Skeletal muscle tissue (tissue), 4 donors: ENCODE data around the gene TRIM47. TPM values are rescaled to one million over a fixed set of nuclear protein-coding genes. Genes with fewer than 3 reads are reported as not detected.

Source experiments
- H3K27ac ChIP-seq: one replicate; pipeline ENCODE4 v1.7.0; 2013; ENCODE audit warnings: mild to moderate bottlenecking, low read depth, low read length, inconsistent platforms
- H3K27me3 ChIP-seq, 3 donors: one replicate each; pipeline ENCODE4 v1.7.0; 2013; ENCODE audit warnings: low read length in 3 of 3; ENCODE audit not compliant: control insufficient read depth in 3 of 3, insufficient read depth in 3 of 3
- H3K36me3 ChIP-seq, 3 donors: one replicate each; pipeline ENCODE4 v1.7.0; 2013; ENCODE audit warnings: low read length in 3 of 3; ENCODE audit not compliant: control insufficient read depth in 3 of 3, insufficient read depth in 3 of 3
- H3K4me1 ChIP-seq, 3 donors: one replicate each; pipeline ENCODE4 v1.7.0; 2013; ENCODE audit warnings: low read length in 3 of 3, mild to moderate bottlenecking in 3 of 3; ENCODE audit not compliant: control insufficient read depth in 3 of 3, insufficient read depth in 3 of 3
- H3K4me3 ChIP-seq, 3 donors: one replicate each; pipeline ENCODE4 v1.7.0; 2013; ENCODE audit warnings: low read length in 3 of 3
- H3K9ac ChIP-seq, 3 donors: one replicate each; pipeline ENCODE4 v1.7.0; 2013; ENCODE audit warnings: low read length in 3 of 3, mild to moderate bottlenecking in 3 of 3, moderate library complexity in 2 of 3, low read depth in 1 of 3
- H3K9me3 ChIP-seq, 3 donors: one replicate each; pipeline ENCODE4 v1.7.0; 2013; ENCODE audit warnings: low read length in 3 of 3; ENCODE audit not compliant: control insufficient read depth in 3 of 3
- total RNA-seq: library from RNA; depleted of rRNA; stranded (reverse); fragments of >200 nt; gene quantifications from one replicate; pipeline ENCODE4 v1.2.3, GENCODE V29; 2014
- donor health status: Osteomylitis.

The TRIM47 gene
- total RNA-seq, 1 donor from 2014 or later: 23.5 TPM

- no peaks in the 10 kb centered on the region for H3K27me3 ChIP-seq
- no peak overlapping the region for H3K4me3 ChIP-seq
- H3K4me1 ChIP-seq: peaks cover 19 to 20% (median 20%) of the 10 kb centered on the region in 3 donors
- no peak overlapping the region for H3K27ac ChIP-seq
- no peak overlapping the region for H3K9ac ChIP-seq
- H3K9me3 ChIP-seq: no peaks in the 10 kb centered on the region
- peaks cover 40 to 51% (median 44%) of the 10 kb centered on the region in 3 donors for H3K36me3 ChIP-seq
Measured at GRCh38 chr17:75824666-75825065, 53.7 kb downstream of the TRIM47 start.

Other genes with a start within 250 kb of the TRIM47 start
- gene SMIM5, start 245.1 kb downstream of the TRIM47 start, total RNA-seq: 3.7 TPM
- 11.0 TPM for gene RECQL5, start 211.4 kb downstream of the TRIM47 start, total RNA-seq
- gene SAP30BP, start 211.2 kb downstream of the TRIM47 start, total RNA-seq: 36.5 TPM
- 3.1 TPM for gene ITGB4, start 157.1 kb downstream of the TRIM47 start, total RNA-seq
- 29.2 TPM for gene GALK1, start 113.4 kb downstream of the TRIM47 start, total RNA-seq
- gene UNK, start 93.8 kb downstream of the TRIM47 start, total RNA-seq: 15.7 TPM
- 1.6 TPM for gene UNC13D, start 34.2 kb downstream of the TRIM47 start, total RNA-seq
- 17.7 TPM for gene WBP2, start 23.2 kb downstream of the TRIM47 start, total RNA-seq
- gene TRIM65, start 18.4 kb upstream of the TRIM47 start, total RNA-seq: 20.4 TPM
- 32.9 TPM for gene MRPL38, start 26.3 kb upstream of the TRIM47 start, total RNA-seq
- gene FBF1, start 62.5 kb upstream of the TRIM47 start, total RNA-seq: 6.3 TPM
- gene ACOX1, start 100.6 kb upstream of the TRIM47 start, total RNA-seq: 32.4 TPM
- gene TEN1, start 100.7 kb upstream of the TRIM47 start, total RNA-seq: 3.1 TPM
- gene CDK3, start 122.3 kb upstream of the TRIM47 start, total RNA-seq: 1.6 TPM
- under 0.01 TPM for gene EVPL, start 148.7 kb upstream of the TRIM47 start, total RNA-seq
- gene SRP68, start 193.9 kb upstream of the TRIM47 start, total RNA-seq: 41.8 TPM
- not detected for gene GALR2, start 196.2 kb upstream of the TRIM47 start, total RNA-seq
- not detected for gene ZACN, start 200.6 kb upstream of the TRIM47 start, total RNA-seq
- gene EXOC7, start 225.2 kb upstream of the TRIM47 start, total RNA-seq: 54.8 TPM